NCI-H446 (cell line): ENCODE results near the gene MCRIP2.

Experiments used
- DNase-seq, 2 experiments: peaks; one replicate each; lab custom pipeline; 2025; lab: John Stamatoyannopoulos, UW

Gene MCRIP2

GRCh38 chr16:648781-649589, 7.4 kb downstream of the MCRIP2 start, which contains the start of gene WDR90:
TSS of gene WDR90 (plus strand) at chr16:649365. CDS start at chr16:649417, 52 bp downstream.
- peak; percentile 75 to 95 for DNase-seq

DNA sequence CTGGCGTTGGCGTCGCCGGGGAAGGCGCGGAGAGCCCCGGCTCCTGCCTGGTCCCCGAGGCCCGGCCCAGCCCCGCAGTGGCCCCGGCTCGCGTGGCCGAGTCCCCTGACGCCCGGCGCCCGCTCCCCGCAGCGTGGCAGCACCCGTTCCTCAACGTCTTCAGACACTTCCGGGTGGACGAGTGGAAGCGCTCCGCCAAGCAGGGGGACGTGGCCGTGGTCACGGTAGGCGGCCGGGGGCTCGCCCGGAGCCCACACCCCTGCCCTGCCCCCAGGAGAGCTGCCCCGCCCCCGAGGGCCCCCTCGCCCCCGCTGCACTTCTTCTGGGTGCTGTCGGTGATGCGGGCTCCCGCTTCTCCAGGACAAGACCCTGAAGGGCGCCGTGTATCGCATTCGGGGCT, 8.0 kb downstream of the MCRIP2 start:
- no peak for DNase-seq

DNA sequence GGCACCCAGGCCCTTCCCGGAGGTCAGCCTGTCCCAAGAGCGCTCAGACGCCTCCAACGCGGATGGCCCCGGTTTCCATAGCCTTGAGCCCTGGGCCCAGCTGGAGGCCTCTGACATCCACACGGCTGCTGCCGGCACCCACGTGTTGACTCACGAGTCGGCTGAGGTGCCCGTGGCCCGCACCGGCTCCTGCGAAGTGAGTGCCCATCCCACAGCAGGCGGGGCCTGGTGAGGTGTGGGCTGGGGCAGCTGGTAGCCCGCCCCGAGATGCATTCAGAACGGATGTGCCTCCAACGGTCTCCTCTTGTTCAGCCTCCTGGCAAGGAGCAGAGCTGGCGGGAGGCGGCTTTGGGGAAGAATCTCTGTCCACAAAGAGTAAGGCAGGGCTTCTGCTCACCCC, 10.2 kb downstream of the MCRIP2 start:
- DNase-seq: no peak

DNA sequence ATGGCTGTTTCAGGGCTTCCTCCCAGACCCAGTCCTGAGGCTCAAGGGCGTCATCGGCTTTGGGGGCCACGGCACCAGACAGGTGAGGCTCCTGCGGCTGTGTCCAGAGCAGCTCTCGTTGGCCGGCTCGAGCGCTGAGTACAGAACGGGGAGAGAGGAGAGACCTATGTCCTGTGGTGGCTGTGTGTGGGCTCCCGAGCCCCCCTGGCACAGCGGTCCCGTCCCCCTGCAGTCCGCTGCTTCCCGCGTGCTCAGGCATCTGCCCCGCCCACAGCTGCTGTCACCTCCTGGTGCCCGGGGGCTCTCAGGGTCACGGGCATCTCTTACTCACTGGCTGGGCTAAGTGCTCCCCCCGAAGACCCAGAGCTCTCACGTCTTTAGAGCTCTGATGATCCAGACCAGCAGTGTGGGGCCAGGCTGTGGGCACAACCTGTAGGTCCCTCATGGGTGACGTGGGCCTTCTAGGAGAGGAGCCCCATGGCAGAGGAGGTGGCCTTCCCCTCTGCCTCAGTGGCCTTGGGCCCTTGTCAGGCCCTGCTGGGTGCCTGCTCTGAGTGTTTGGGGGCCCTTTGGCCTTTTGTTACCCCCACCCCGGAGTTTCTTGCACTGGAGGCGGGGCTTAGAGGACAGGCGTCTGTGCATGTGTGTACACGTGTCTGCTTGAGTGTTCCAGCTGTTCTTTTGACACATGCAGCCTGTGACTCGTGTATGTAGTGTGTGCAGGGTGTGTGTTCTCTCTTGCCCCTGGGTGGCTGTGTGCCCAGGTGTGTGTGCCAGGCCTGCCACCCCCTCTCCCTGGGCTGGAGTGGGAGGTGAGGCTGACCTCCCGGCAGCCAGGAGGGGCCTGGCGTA, 11.1 kb downstream of the MCRIP2 start:
- no peak for DNase-seq

DNA sequence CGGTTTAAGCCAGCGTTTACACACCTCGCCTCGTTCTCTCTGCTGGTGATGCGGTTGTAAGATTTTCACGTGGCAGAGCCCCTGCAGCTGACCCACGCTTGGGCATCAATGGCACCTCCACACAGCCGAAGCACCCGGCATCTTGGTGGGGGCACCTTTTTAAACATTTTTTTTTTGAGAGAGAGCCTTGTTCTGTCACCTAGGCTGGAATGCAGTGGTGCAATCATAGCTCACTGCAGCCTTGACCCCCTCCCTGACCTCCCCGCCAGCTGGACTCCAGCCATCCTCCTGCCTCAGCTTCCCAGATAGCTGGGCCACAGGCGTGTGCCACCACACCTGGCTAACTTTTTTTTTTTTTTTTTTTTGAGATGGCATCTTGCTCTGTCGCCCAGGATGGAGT, 12.4 kb downstream of the MCRIP2 start:
- DNase-seq: no peak

GRCh38 chr16:657487-657886, 15.9 kb downstream of the MCRIP2 start:
- DNase-seq: no peak

DNA sequence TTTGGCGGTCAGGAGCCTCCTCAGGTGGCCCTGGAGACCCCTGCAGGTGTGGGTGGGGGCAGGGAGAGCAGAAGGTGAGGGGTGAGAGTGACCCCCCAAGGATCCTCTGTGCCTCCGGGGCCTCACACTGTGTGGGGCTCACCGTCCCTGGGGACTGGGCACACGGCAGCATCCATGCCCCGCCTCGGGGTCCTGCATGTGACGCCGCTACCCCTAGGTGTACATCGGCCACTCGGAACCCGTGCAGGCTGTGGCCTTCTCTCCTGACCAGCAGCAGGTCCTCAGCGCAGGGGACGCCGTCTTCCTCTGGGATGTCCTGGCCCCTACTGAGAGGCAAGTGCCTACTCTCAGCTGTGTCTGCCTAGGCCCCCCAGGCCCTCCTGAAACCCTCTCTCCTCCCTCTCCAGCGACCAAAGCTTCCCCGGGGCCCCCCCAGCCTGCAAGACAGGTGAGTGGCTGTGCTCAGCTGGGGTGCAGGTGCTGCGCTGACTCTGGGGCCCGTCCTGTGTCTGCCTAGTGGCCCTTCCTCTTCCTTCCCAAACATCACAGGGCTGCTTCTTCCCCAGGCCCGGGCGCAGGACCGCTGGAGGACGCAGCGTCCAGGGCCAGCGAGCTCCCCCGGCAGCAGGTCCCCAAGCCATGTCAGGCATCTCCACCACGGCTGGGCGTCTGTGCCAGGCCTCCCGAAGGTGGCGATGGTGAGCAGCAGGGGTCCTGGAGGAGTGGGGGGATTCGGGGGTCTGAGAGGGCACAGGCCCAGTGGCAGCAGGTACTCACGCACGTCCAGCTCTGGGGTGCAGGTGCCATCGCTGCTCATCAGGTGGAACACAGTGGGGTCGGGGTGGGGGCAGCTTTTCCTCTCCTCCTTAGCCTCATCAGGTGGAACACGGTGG, 17.3 kb downstream of the MCRIP2 start:
- DNase-seq: no peak

- DNase-seq: no peak
Observed at GRCh38 chr16:659618-660017, 18.0 kb downstream of the MCRIP2 start.

DNA sequence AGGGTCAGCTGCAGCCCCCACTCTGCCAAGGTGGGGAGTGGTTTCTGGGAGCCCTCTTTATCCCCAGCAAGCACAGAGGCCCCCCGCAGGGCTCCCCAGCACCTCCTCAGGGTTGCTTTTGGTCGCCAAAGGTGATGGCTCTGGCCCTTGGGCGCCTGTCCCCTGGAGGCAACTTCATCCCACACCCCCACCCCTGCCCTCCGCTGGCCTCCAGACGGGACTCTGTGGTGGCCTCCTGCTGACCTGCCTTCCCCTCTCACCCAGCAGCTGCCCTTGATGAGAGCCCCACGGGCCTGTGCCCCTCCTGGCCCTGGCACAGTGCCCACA, 18.5 kb downstream of the MCRIP2 start:
- no peak for DNase-seq

DNA sequence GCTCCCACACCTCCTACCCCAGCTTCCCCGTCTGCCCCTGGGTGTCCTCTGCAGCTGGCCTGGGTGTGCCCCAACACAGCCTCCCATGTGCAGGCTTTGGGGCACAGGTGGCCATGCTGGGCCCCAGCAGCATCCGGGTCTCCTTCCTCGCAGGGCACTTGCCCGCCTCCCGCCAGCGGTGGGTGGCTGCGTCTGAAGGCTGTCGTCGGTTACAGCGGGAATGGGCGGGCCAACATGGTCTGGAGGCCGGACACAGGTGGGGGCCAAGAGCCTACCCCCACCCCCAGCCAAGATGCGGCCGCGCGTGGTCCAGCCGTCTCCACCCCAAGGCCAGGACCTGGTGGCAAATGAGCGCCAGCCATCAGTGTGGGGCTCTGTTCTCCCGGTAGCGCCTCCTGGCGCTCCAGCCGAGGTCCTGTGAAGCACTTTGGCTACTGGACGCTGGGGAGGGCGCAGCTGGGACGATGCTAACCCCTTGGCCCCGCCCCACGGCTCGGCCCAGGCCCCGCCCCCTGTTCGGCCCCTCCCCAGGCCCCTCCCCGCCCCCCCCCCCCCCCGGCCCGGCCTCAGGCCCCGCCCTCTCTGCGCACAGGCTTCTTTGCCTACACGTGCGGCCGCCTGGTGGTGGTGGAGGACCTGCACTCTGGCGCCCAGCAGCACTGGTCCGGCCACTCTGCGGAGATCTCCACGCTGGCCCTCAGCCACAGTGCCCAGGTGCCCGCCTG, 19.0 kb downstream of the MCRIP2 start:
- no peak for DNase-seq

DNA sequence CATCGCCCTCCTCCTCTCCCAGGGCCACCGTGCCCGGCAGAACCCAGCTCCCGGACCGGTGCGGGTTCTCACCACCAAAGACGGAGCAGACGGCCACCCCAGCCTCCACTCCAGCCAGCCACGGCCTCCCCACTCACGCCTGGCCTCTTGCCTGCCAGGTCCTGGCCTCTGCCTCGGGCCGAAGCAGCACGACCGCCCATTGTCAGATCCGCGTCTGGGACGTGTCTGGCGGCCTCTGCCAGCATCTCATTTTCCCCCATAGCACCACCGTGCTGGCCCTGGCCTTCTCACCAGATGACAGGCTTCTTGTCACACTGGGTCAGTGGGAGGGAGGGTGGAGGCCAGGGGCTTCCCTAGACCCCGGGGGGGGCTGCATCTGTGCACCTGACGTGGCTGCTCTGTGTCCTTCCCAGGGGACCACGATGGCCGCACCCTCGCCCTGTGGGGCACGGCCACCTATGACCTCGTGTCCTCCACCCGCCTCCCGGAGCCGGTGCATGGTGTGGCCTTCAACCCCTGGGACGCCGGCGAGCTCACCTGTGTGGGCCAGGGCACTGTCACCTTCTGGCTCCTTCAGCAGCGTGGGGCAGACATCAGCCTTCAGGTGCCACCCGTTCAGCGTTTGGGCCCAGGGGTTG, 19.7 kb downstream of the MCRIP2 start:
- no peak for DNase-seq

GRCh38 chr16:662095-662494, 20.5 kb downstream of the MCRIP2 start:
- DNase-seq: no peak

- no peak for DNase-seq
Observed at GRCh38 chr16:662597-662996, 21.0 kb downstream of the MCRIP2 start.

- DNase-seq: no peak
Observed at GRCh38 chr16:666572-666971, 24.9 kb downstream of the MCRIP2 start.

DNA sequence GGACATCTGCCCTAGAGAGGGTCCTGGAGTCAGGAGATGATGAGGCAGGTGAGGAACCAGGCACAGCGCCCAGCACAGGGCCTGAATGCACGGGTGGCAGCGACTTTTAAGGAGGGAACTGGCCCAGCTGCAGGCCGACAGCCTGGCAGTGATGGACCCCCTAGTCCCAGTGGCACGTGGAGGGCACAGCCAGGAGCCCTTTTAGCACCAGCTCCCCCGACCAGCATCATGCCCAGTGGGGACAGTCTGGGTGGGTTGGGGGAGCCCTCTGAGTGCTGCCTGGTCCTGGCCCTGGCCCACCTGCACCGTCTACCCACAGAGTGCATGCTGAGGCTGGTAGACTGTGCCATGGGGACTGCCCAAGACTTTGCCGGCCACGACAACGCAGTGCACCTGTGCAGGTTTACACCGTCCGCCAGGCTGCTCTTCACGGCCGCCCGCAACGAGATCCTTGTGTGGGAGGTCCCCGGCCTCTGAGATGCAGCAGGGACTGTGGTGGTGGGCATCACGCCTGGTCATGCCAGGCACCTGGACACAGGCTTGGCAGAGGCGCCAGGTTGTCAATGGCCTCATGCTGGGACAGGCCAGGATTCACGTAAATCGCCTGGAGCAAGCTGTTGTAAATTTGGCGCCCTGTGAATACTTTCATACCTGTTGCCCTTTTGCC, 25.6 kb downstream of the MCRIP2 start:
- no peak for DNase-seq

DNA sequence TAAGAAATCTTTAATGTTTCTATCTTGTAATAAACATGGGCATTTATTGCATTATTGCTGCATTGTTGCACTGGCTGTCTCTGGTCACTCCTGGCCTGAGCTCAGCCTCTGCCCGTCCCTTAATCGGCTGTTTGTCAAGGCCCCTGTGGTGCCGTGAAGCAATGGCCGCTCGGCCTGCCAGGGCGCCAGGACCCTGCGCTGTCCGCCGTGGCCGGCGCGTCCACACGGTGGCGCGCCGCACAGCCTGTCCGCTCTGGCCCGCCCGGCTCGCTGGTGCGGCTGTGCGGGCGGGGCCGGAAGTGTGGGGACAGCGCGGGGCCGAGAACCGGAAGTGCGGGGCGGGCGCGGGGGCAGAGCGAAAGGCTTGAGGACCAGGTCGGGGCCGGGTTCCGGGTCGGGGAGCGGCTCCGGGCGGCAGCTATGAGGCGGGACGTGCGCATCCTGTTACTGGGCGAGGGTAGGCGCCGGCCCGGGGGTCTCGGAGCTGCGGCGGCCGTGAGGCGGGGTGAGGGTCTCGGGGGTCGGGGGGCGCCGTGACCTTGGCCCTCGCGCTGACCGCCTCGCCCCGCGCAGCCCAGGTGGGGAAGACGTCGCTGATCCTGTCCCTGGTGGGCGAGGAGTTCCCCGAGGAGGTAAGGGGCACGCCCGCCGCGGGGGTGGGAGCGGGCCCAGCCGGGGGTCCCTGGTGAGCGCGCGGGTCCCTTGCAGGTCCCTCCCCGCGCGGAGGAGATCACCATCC, 26.3 kb downstream of the MCRIP2 start, which contains the start of gene RHOT2:
RHOT2 (plus strand) TSS at position 353 of the 739 bp plus-strand sequence; CDS start at position 421, 68 bp downstream.
- peak; percentile 76 to 93 for DNase-seq

DNA sequence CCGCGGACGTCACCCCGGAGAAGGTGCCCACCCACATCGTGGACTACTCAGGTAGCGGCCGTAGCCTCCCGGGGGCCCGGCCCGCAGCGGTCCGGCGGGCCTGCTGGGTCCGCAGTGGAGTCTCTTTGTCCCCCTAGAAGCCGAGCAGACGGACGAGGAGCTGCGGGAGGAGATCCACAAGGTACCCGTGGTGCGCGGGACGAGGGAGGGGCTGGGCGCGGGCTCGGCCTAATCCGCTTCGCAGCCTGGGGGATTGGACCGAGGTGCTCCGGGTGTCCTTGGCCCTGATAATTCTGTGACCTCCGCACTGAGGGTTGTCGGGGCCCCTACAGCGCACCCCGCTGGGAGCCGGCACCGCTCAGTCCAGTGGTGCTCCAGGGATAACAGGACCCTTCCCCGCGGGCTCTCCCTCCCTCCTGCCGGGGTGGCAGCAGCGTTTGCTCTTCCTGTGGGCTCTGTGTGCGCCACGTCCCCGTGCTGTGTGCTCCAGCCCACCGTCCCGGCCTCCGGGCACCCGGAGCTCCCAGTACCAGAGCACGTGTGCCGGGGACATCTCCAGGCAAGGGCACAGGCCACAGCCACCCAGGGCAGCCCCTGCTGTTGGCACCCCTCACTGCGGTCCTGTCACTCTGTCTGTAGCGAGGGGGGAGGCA, 27.0 kb downstream of the MCRIP2 start:
- DNase-seq: no peak

GRCh38 chr16:669666-670065, 28.0 kb downstream of the MCRIP2 start:
- DNase-seq: no peak
